Kidney epithelial cell (primary cell): ENCODE results near the gene FMO3. TPM values are rescaled to one million over a fixed set of nuclear protein-coding genes. Genes with fewer than 3 reads are reported as not detected.

Experiments
- DNase-seq: peaks from one replicate; pipeline ENCODE4 v3.0.0-alpha.2; 2010; ENCODE audit warnings: low read depth
- H3K27me3 ChIP-seq: 2 replicates; pipeline ENCODE4 v1.6.0; 2011; ENCODE audit warnings: low read length; ENCODE audit not compliant: control insufficient read depth, insufficient read depth
- H3K36me3 ChIP-seq: 2 replicates; pipeline ENCODE4 v1.5.1; 2011; ENCODE audit warnings: low read length; ENCODE audit not compliant: control insufficient read depth, insufficient read depth
- H3K4me3 ChIP-seq: 2 replicates; pipeline ENCODE4 v1.5.1; 2011; ENCODE audit warnings: low read depth, mild to moderate bottlenecking, control low read depth, low read length
- CTCF ChIP-seq: IDR thresholded peaks from 2 replicates; pipeline ENCODE4 v1.5.1; 2011; ENCODE audit warnings: mild to moderate bottlenecking, moderate library complexity, low read length, control low read depth, inconsistent platforms; ENCODE audit not compliant: insufficient read depth, poor library complexity, severe bottlenecking
- total RNA-seq: library from RNA; depleted of rRNA; stranded (reverse); fragments of >200 nt; gene quantifications from 2 replicates; pipeline ENCODE4 v1.2.3, GENCODE V29; 2015

Gene FMO3
- total RNA-seq, 1 donor from 2014 or later: not detected

DNA sequence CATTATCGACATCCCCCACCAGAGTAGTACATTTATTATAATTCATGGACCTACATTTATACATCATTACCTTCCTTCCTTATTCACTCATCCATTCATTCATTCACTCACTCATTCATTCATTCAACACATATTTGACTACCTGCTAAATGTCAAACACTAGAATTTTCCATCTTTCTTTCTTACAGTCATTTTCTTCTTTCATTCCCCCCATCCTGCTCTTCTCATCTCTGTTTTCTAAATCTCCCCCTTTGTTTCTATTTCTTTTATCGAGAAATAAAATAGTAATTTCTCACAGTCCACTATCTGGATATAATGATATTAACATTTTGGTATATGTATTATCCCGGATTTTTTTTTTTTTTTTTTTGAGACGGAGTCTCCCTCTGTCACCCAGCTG is 27.8 kb upstream of the FMO3 start:
- no peak overlapping the region for H3K4me3 ChIP-seq
- DNase-seq: no peak
- no peak for TF ChIP-seq CTCF
- H3K27me3 ChIP-seq: no peaks in the 10 kb centered on the region
- H3K36me3 ChIP-seq: no peaks in the 10 kb centered on the region

DNA sequence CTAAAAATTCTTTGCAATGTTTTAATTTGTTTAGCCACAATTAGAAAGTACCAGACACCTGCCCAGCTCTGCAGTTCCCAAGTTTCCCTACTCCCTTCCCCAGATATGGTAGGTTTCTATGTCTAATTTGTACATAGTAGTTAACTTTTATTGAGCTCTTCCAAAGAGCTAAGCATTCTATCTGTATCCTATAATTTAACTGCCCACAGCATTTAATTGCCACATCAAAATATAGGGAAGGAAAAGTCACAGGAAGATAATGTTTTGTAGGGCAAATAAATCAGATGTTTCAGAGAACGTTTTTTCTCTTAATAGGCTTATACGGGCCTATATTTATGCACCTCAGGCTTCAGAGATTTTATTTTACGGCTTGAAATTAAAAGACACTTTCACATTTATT is 15.7 kb upstream of the FMO3 start:
- no peak overlapping the region for H3K4me3 ChIP-seq
- no peaks in the 10 kb centered on the region for H3K36me3 ChIP-seq

GRCh38 chr1:171081314-171081753 is 9.4 kb upstream of the FMO3 start:
- no peak for DNase-seq
- Histone ChIP-seq H3K27me3 (no peaks in the 10 kb centered on the region), H3K4me3 (no peak overlapping the region), H3K36me3 (no peaks in the 10 kb centered on the region)
- TF ChIP-seq CTCF: peak; percentile 12

More for the DNA sequence above, 15.7 kb upstream of the FMO3 start:
- no peaks in the 10 kb centered on the region for H3K27me3 ChIP-seq
- no peak for DNase-seq
- TF ChIP-seq CTCF: no peak

DNA sequence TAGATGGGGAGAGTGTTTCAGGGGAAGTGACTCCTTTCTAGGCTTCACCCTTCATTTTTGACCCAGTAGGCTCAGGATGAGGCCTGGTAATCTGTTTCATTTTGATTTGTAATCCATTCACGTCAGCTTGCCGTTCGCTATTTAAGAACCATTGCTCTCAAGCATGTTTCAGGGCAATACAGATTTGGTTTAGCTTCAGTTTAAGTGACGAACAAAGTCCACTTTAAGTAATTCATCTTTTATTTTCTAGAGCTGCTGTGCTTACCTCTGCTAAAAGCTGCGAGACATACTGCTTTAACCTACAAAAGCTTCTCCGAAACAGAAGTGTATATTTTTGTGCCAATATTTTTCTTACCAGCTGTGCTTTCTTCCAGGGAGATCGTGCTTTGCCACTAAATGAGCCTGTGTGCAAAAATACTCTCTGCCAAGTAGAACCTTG is 8.9 kb upstream of the FMO3 start:
- Histone ChIP-seq H3K4me3 (no peak overlapping the region), H3K36me3 (no peaks in the 10 kb centered on the region), H3K27me3 (no peaks in the 10 kb centered on the region)
- DNase-seq: no peak
- TF ChIP-seq CTCF: no peak

DNA sequence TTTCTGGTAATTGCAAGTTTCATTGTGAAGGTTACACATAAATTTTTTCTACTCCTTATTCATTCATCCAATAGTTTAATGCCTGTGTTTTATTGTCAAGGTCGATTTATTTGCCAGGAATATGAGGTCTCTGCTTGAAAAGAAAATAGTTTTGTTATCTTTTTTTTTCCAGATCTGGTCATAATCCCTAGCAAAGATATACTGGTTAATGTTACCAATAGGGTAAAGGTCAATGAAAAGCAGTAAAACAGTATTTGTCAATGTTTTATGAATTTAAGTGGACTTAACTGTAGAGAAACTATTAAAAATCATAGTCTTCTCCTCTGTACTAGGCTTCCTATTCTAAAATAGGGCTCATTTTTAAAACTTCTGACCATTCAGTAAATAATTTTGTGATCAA is 8.1 kb upstream of the FMO3 start:
- no peaks in the 10 kb centered on the region for H3K27me3 ChIP-seq
- no peaks in the 10 kb centered on the region for H3K36me3 ChIP-seq
- DNase-seq: no peak
- no peak overlapping the region for H3K4me3 ChIP-seq
- no peak for TF ChIP-seq CTCF

GRCh38 chr1:171083222-171083621 is 7.5 kb upstream of the FMO3 start:
- no peak for TF ChIP-seq CTCF
- Histone ChIP-seq H3K36me3 (no peaks in the 10 kb centered on the region), H3K4me3 (no peak overlapping the region), H3K27me3 (no peaks in the 10 kb centered on the region)
- no peak for DNase-seq
